Lower leg skin (tissue), 4 donors: ENCODE results near the gene CIB4. TPM values are rescaled to one million over a fixed set of nuclear protein-coding genes. Genes with fewer than 3 reads are reported as not detected.

Experiments used
- DNase-seq, 2 donors: peaks; one replicate each; pipeline ENCODE4 v3.0.0-alpha.2; 2019; ENCODE audit warnings: low spot score in 2 of 2
- H3K4me3 ChIP-seq: fragments of 200-600 bp; sonication (generic); 2 replicates; pipeline ENCODE4 v1.5.1; 2017; ENCODE audit warnings: mild to moderate bottlenecking, low read depth; ENCODE audit not compliant: poor library complexity, severe bottlenecking
- CTCF ChIP-seq, 3 donors: fragments of 450-650 bp; IDR thresholded peaks; one replicate each; pipeline ENCODE4 v1.5.1; 2016; ENCODE audit warnings: antibody characterized with exemption in 3 of 3, mild to moderate bottlenecking in 3 of 3, moderate library complexity in 2 of 3
- POLR2A ChIP-seq, 2 donors: fragments of 450-650 bp; IDR thresholded peaks; one replicate each; pipeline ENCODE4 v1.6.1; 2016 to 2017; ENCODE audit warnings: antibody characterized with exemption in 2 of 2, mild to moderate bottlenecking in 1 of 2, moderate library complexity in 1 of 2
- WGBS, 2 donors: methylation state at CpG; one replicate each; pipeline ENCODE4 v1.1.5; 2018; 5-methylcytosine and 5-hydroxymethylcytosine counted together
- intact Hi-C: fragments of 100-400 bp; cut with DNase I; formaldehyde crosslinking; loops from one replicate; pipeline ENCODE4 v1.15.0; 2023; ENCODE audit warnings: low total_unique reads
- total RNA-seq, 4 donors: library from RNA; depleted of rRNA; stranded (reverse); fragments of >200 nt; gene quantifications; one replicate each; pipeline ENCODE4 v1.1.0, GENCODE V29; 2016

CIB4 gene
- total RNA-seq, 4 donors from 2014 or later: not detected

- no peak for DNase-seq
- intact Hi-C loops: no loop called here
- no peak for TF ChIP-seq POLR2A (IDR thresholded peaks at IDR 0.05)
- TF ChIP-seq CTCF (IDR thresholded peaks at IDR 0.05): no peak
- no peak overlapping the region for H3K4me3 ChIP-seq
- 65 to 74% methylated on average over 13 of the region's 13 CpGs for WGBS, 2 donors
Measured at GRCh38 chr2:26633351-26633945, 7.7 kb downstream of the CIB4 start.

- intact Hi-C loops: no loop called here
- no peak for DNase-seq
- no peak for TF ChIP-seq CTCF (IDR thresholded peaks at IDR 0.05)
- no peak for TF ChIP-seq POLR2A (IDR thresholded peaks at IDR 0.05)
- no peak overlapping the region for H3K4me3 ChIP-seq
- WGBS, 2 donors: 74 to 79% methylated on average over 14 of the region's 14 CpGs
Measured at GRCh38 chr2:26632624-26633185, 8.5 kb downstream of the CIB4 start.

GRCh38 chr2:26631401-26632170 lies 9.6 kb downstream of the CIB4 start:
- H3K4me3 ChIP-seq: no peak overlapping the region
- DNase-seq: no peak
- TF ChIP-seq POLR2A (IDR thresholded peaks at IDR 0.05) (no peak), CTCF (IDR thresholded peaks at IDR 0.05) (no peak)
- intact Hi-C loops: no loop called here
- WGBS, 2 donors: 82 to 83% methylated on average over 13 of the region's 13 CpGs

- DNase-seq: no peak
- TF ChIP-seq CTCF (IDR thresholded peaks at IDR 0.05) (no peak), POLR2A (IDR thresholded peaks at IDR 0.05) (no peak)
- intact Hi-C loops: no loop called here
- no peak overlapping the region for H3K4me3 ChIP-seq
- 81 to 85% methylated on average over 10 of the region's 10 CpGs for WGBS, 2 donors
Measured at GRCh38 chr2:26630669-26631360, 10.4 kb downstream of the CIB4 start.

GRCh38 chr2:26630235-26630634 lies 10.9 kb downstream of the CIB4 start:
- DNase-seq: no peak
- H3K4me3 ChIP-seq: no peak overlapping the region
- 91 to 95% methylated on average over 4 of the region's 4 CpGs for WGBS, 2 donors
- intact Hi-C loops: no loop called here
- TF ChIP-seq POLR2A (IDR thresholded peaks at IDR 0.05): no peak

- intact Hi-C loops: no loop called here
- no peak for DNase-seq
- no peak for TF ChIP-seq CTCF (IDR thresholded peaks at IDR 0.05)
- no peak for TF ChIP-seq POLR2A (IDR thresholded peaks at IDR 0.05)
- no peak overlapping the region for H3K4me3 ChIP-seq
- WGBS, 2 donors: 79 to 85% methylated on average over 10 of the region's 10 CpGs
Measured at GRCh38 chr2:26629751-26630150, 11.4 kb downstream of the CIB4 start.
